HG02943 (cell line): Measurements from ENCODE around the gene MYO5C.
"Not testable (repeated sequence)": the region's sequence is repeated elsewhere in the genome, so short reads cannot be mapped to it uniquely, and the experiment has no call there.

Experiments used
- ATAC-seq: cut with Tn5 transposase; IDR thresholded peaks from one replicate; pipeline ENCODE4 v1.9.1; 2021; ENCODE audit warnings: mild to moderate bottlenecking, low read depth, moderate library complexity; ENCODE audit not compliant: unreplicated experiment

MYO5C gene

GRCh38 chr15:52181938-52182780 lies 113.4 kb downstream of the MYO5C start:
- no peak for ATAC-seq

GRCh38 chr15:52180851-52181450 lies 114.7 kb downstream of the MYO5C start:
- ATAC-seq: no peak

GRCh38 chr15:52180196-52180835 lies 115.3 kb downstream of the MYO5C start:
- ATAC-seq: peak; percentile 29

GRCh38 chr15:52179278-52180195 lies 116.1 kb downstream of the MYO5C start:
- peak; percentile 78 for ATAC-seq

GRCh38 chr15:52178765-52179164 lies 116.8 kb downstream of the MYO5C start:
- no peak for ATAC-seq

GRCh38 chr15:52172869-52173268 lies 122.7 kb downstream of the MYO5C start:
- ATAC-seq: no peak

GRCh38 chr15:52171807-52172206 lies 123.8 kb downstream of the MYO5C start:
- no peak for ATAC-seq

- ATAC-seq: no peak
Observed at GRCh38 chr15:52171386-52171785, 124.2 kb downstream of the MYO5C start.

GRCh38 chr15:52170199-52170598 lies 125.4 kb downstream of the MYO5C start:
- ATAC-seq: not testable (repeated sequence)

GRCh38 chr15:52165494-52166131 lies 130.0 kb downstream of the MYO5C start:
- ATAC-seq: not testable (repeated sequence)

- ATAC-seq: no peak
Observed at GRCh38 chr15:52164631-52165265, 130.9 kb downstream of the MYO5C start.

- ATAC-seq: no peak
Observed at GRCh38 chr15:52163321-52164190, 132.0 kb downstream of the MYO5C start.

GRCh38 chr15:52162876-52163275 lies 132.7 kb downstream of the MYO5C start:
- ATAC-seq: no peak

GRCh38 chr15:52162260-52162659 lies 133.3 kb downstream of the MYO5C start:
- no peak for ATAC-seq

GRCh38 chr15:52161406-52161966 lies 134.1 kb downstream of the MYO5C start:
- no peak for ATAC-seq

- no peak for ATAC-seq
Observed at GRCh38 chr15:52159645-52160044, 136.0 kb downstream of the MYO5C start.

GRCh38 chr15:52158084-52158765 lies 137.4 kb downstream of the MYO5C start:
- ATAC-seq: no peak

- no peak for ATAC-seq
Observed at GRCh38 chr15:52155878-52156277, 139.7 kb downstream of the MYO5C start.
